ENCODE measurements around the gene BANP.

Gene BANP

DNA sequence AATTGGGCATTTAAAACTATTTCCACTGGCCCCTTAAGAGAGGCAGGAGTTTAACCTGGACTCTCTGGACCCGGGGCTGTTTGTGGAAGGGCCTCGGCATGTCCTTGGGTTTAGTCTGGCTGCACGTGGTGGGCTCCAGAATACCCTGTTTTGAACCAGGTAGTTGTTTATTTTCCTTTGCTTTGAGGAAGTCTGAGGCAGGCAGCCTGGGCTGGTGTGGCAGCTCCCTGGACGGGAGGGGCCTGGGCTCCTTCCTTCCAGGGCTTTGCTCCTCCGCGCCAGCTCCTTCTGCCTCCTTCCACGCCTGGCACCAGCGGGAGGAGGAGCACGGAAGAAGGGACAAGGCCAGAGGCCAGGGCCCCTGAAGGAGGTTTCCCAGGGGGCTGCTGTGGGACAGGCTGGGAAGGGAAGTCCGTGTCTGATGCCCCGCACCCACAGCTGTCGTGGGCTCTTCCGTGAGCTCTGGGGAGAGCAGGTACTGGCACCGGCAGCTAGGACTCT lies 15.5 kb downstream of the BANP start:
- POLR2A ChIA-PET = interaction anchor here (1.4 to 2.5 kb wide), 2 partner anchors 14 to 16 kb away, joined by 6 to 8 read pairs; partner anchors contain the start of gene BANP
- no peak for DNase-seq (ENCODE audit: extremely low spot score)
- no peak for TF ChIP-seq L3MBTL2 (conservative IDR thresholded peaks at IDR 0.05)
- CTCF ChIA-PET = no interaction called here

DNA sequence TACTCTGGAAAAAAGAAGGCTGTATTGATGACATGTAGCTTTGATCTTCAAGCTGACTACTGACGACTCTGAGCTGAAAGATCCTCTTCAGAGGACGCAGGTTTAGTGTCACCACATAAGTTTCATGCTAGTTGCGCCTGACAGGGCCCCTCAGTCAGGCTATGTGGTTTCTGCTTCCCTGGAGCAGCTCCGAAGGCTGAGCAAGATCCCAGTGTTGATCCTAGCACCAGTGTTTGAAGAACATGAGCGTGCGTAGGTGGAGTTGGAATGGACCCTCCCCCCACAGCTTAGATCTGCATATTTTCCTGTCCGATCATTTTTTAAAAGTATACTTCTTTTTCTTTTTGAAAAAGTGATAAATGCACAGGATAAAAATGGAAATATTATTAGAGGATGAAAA lies 17.3 kb downstream of the BANP start:
- POLR2A ChIA-PET = interaction anchor here (1.7 to 2.0 kb wide), 2 partner anchors 12 to 17 kb away, joined by 5 to 7 read pairs; partner anchors contain the start of gene BANP
- TF ChIP-seq CTBP1 (IDR thresholded peaks at IDR 0.05; ENCODE audit: borderline replicate concordance) (no peak), SP1 (IDR thresholded peaks at IDR 0.05) (no peak), ARNT (IDR thresholded peaks at IDR 0.05) (no peak), FOXM1 (IDR thresholded peaks at IDR 0.05; ENCODE audit: borderline replicate concordance) (no peak), L3MBTL2 (conservative IDR thresholded peaks at IDR 0.05) (no peak), TARDBP (IDR thresholded peaks at IDR 0.05) (no peak), LEF1 (IDR thresholded peaks at IDR 0.05; ENCODE audit: borderline replicate concordance) (no peak), FOXK2 (IDR thresholded peaks at IDR 0.05) (no peak)
- TF ChIP-seq, protein P1, sequence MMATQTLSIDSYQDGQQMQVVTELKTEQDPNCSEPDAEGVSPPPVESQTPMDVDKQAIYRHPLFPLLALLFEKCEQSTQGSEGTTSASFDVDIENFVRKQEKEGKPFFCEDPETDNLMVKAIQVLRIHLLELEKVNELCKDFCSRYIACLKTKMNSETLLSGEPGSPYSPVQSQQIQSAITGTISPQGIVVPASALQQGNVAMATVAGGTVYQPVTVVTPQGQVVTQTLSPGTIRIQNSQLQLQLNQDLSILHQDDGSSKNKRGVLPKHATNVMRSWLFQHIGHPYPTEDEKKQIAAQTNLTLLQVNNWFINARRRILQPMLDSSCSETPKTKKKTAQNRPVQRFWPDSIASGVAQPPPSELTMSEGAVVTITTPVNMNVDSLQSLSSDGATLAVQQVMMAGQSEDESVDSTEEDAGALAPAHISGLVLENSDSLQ (IDR thresholded peaks at IDR 0.05) = no peak
- CTCF ChIA-PET = no interaction called here
- no peak for DNase-seq (ENCODE audit: extremely low spot score)

DNA sequence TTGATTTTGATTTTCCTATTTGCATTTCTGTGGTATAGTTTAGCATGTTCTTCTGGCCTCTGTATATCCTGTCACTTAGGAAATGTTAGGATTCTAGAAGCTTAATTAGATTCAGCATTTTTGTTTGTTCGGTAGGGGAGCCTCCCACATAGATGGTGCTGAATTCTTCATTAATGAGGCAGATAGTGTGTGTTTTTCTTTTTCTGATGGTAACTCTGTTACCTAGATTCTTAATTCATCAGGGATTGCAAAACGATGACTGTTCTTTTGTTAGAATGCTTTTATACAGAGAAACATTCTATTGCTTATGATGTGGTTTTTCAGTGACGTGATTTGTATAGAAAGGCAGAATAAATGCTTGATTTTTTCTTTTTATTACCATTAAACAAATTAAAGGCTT lies 19.0 kb downstream of the BANP start:
- POLR2A ChIA-PET = no interaction called here
- no peak for DNase-seq (ENCODE audit: extremely low spot score)
- CTCF ChIA-PET = no interaction called here
- TF ChIP-seq ELF4 (IDR thresholded peaks at IDR 0.05) (no peak), TARDBP (IDR thresholded peaks at IDR 0.05) (no peak), FOXK2 (IDR thresholded peaks at IDR 0.05) (no peak), NFRKB (IDR thresholded peaks at IDR 0.05) (no peak), SP1 (IDR thresholded peaks at IDR 0.05) (no peak), BHLHE40 (IDR thresholded peaks at IDR 0.05; ENCODE audit: borderline replicate concordance) (no peak), ARNT (IDR thresholded peaks at IDR 0.05) (no peak), ZNF384 (IDR thresholded peaks at IDR 0.05) (no peak), LEF1 (IDR thresholded peaks at IDR 0.05; ENCODE audit: borderline replicate concordance) (no peak)
- TF ChIP-seq, protein P1 (IDR thresholded peaks at IDR 0.05) = no peak

DNA sequence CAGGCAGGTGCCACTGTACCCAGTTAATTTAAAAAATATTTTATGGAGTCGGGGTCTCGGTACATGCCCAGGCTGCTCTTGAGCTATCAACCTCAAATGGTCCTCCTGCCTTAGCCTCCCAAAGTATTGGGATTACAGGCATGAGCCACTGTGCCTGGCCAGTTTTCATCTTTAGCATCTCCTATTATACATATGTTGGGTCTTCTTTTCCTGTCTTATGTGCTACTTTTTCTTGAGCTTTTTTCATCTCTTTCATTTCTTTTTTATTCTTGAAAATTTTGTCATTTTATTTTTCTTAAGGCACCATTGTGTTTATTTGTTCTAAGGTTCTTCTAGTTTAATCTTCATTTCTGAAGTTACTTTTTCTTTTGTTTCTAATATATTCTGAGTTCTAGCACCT lies 20.7 kb downstream of the BANP start:
- no peak for DNase-seq (ENCODE audit: extremely low spot score)
- CTCF ChIA-PET = no interaction called here

DNA sequence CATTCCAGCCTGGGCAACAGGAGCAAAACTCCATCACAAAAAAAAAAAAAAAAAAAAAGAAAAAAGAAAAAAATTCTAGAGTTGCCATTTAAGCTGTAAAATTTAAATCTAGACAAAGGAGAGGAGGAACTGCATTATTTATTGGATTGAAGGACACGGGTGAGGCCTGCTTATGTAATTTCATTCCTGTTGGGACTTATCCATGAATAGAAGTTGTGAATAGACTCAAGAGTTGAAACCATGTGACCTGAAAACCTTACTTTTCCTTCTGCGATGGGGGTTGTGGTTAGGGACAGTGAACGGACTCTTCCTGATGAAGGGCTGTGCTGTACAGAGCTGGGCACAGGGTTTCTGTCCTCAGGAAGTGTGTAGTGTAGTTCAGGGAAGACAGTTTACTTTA lies 22.5 kb downstream of the BANP start:
- ChIA-PET POLR2A (no interaction called here), CTCF (no interaction called here)
- no peak for DNase-seq (ENCODE audit: extremely low spot score)
- no peak for TF ChIP-seq NFRKB (IDR thresholded peaks at IDR 0.05)
- TF ChIP-seq ELF4 (IDR thresholded peaks at IDR 0.05) = no peak
- TF ChIP-seq ARNT (IDR thresholded peaks at IDR 0.05) = no peak
- no peak for TF ChIP-seq FOXM1 (IDR thresholded peaks at IDR 0.05; ENCODE audit: borderline replicate concordance)
- no peak for TF ChIP-seq L3MBTL2 (conservative IDR thresholded peaks at IDR 0.05)
- no peak for TF ChIP-seq LEF1 (IDR thresholded peaks at IDR 0.05; ENCODE audit: borderline replicate concordance)
- no peak for TF ChIP-seq SP1 (IDR thresholded peaks at IDR 0.05)
- no peak for TF ChIP-seq ZNF384 (IDR thresholded peaks at IDR 0.05)
- no peak for TF ChIP-seq FOXA1 (IDR thresholded peaks at IDR 0.05)
- TF ChIP-seq FOXK2 (IDR thresholded peaks at IDR 0.05) = no peak
- no peak for TF ChIP-seq TARDBP (IDR thresholded peaks at IDR 0.05)
- TF ChIP-seq, protein P1 (IDR thresholded peaks at IDR 0.05) = no peak
- TF ChIP-seq SUZ12 (IDR thresholded peaks at IDR 0.05) = no peak
- no peak for TF ChIP-seq CTBP1 (IDR thresholded peaks at IDR 0.05; ENCODE audit: borderline replicate concordance)
- no peak for TF ChIP-seq BHLHE40 (IDR thresholded peaks at IDR 0.05; ENCODE audit: borderline replicate concordance)

More for the DNA sequence above, 20.7 kb downstream of the BANP start:
- no peak for TF ChIP-seq FOXM1 (IDR thresholded peaks at IDR 0.05; ENCODE audit: borderline replicate concordance)
- TF ChIP-seq CTBP1 (IDR thresholded peaks at IDR 0.05; ENCODE audit: borderline replicate concordance) = no peak
- TF ChIP-seq, protein P1 (IDR thresholded peaks at IDR 0.05) = no peak
- no peak for TF ChIP-seq FOXA1 (IDR thresholded peaks at IDR 0.05)
- TF ChIP-seq FOXK2 (IDR thresholded peaks at IDR 0.05) = no peak
- TF ChIP-seq ZNF384 (IDR thresholded peaks at IDR 0.05) = no peak
- TF ChIP-seq SP1 (IDR thresholded peaks at IDR 0.05) = no peak
- POLR2A ChIA-PET = no interaction called here

DNA sequence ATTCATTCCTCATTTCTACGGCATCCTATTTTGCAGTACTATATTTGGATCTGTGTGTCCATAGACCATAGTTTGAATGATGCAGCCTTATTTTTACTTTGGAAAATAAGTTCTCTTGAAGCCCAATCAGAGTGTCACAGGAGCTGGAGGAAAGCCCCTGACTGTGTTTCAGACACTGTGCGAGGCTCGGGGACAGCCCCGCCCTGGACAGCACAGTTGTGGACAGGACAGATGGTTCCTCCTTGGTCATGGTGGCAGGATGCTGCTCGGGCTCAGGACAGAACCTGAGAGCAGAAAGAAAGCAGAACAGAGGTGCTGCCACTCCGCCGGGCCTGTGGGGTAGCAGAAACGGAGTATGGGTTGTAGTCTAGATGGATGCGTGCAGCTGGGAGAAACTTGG lies 22.9 kb downstream of the BANP start:
- POLR2A ChIA-PET = no interaction called here
- DNase-seq (ENCODE audit: extremely low spot score) = no peak
- TF ChIP-seq NFRKB (IDR thresholded peaks at IDR 0.05) (no peak), ELF4 (IDR thresholded peaks at IDR 0.05) (no peak), L3MBTL2 (conservative IDR thresholded peaks at IDR 0.05) (no peak), FOXA1 (IDR thresholded peaks at IDR 0.05) (no peak), HDGF (IDR thresholded peaks at IDR 0.05; ENCODE audit: borderline replicate concordance) (no peak), CTBP1 (IDR thresholded peaks at IDR 0.05; ENCODE audit: borderline replicate concordance) (no peak), FOXM1 (IDR thresholded peaks at IDR 0.05; ENCODE audit: borderline replicate concordance) (no peak), FOXK2 (IDR thresholded peaks at IDR 0.05) (no peak), BHLHE40 (IDR thresholded peaks at IDR 0.05; ENCODE audit: borderline replicate concordance) (no peak), ZNF384 (IDR thresholded peaks at IDR 0.05) (no peak), SUZ12 (IDR thresholded peaks at IDR 0.05) (no peak), LEF1 (IDR thresholded peaks at IDR 0.05; ENCODE audit: borderline replicate concordance) (no peak), TARDBP (IDR thresholded peaks at IDR 0.05) (no peak), SP1 (IDR thresholded peaks at IDR 0.05) (no peak)
- TF ChIP-seq, protein P1 (IDR thresholded peaks at IDR 0.05) = no peak
- CTCF ChIA-PET = no interaction called here

Measured in HEK293T (cell line).